K562 (cell line): Measurements from ENCODE around the gene MRPL27. TPM values are rescaled to one million over a fixed set of nuclear protein-coding genes. Genes with fewer than 3 reads are reported as not detected.
A peak's percentile ranks its signal among the peaks of the same experiment; 100 is the strongest.

ENCODE experiments used
- BRD4 ChIP-seq: fragments of 200-600 bp; sonication (generic); IDR thresholded peaks from 2 replicates; pipeline ENCODE4 v1.6.1; 2017; ENCODE audit warnings: inconsistent platforms
- CBX2 ChIP-seq: fragments of 200-600 bp; sonication (generic); IDR thresholded peaks from one replicate; pipeline ENCODE4 v1.6.1; 2012; ENCODE audit warnings: mild to moderate bottlenecking, low read length, inconsistent platforms; ENCODE audit not compliant: insufficient read depth, poor library complexity, severe bottlenecking
- HDGF ChIP-seq: fragments of 450-650 bp; IDR thresholded peaks from 2 replicates; pipeline ENCODE4 v1.6.1; 2016
- ILF3 ChIP-seq: fragments of 450-650 bp; IDR thresholded peaks from 2 replicates; pipeline ENCODE4 v1.6.1; 2018; ENCODE audit warnings: antibody characterized with exemption, mild to moderate bottlenecking, moderate library complexity, borderline replicate concordance
- PHB2 ChIP-seq: fragments of 450-650 bp; IDR thresholded peaks from 2 replicates; pipeline ENCODE4 v1.6.1; 2017; ENCODE audit warnings: low read depth
- PML ChIP-seq: IDR thresholded peaks from 2 replicates; pipeline ENCODE4 v1.6.1; 2012; ENCODE audit warnings: low read length, inconsistent platforms
- SIRT6 ChIP-seq: IDR thresholded peaks from one replicate; pipeline ENCODE4 v1.6.1; 2012; ENCODE audit warnings: low read depth, mild to moderate bottlenecking, control low read depth, inconsistent platforms, low read length, moderate library complexity
- ZNF584 ChIP-seq: fragments of 200-800 bp; sonication (Bioruptor generic); IDR thresholded peaks from 2 replicates; pipeline ENCODE4 v1.6.1; 2016; ENCODE audit warnings: low read depth, mild to moderate bottlenecking, missing genetic modification characterization, missing compliant biosample characterization
- ZNF766 ChIP-seq: fragments of 200-800 bp; sonication (Bioruptor generic); conservative IDR thresholded peaks from 2 replicates; pipeline ENCODE4 v1.6.1; 2016; ENCODE audit warnings: missing genetic modification characterization, missing compliant biosample characterization
- polyA plus RNA-seq, 8 experiments: library from polyadenylated mRNA; depleted of rRNA in 4 of 8; stranded (reverse) in 5 of 8; unstranded in 3 of 8; fragments of >200 nt; fragmentation: Nextera tagmentation in 2 of 8; fragmentation: Illumina TruSeq in 1 of 8; extraction: Ambion mirVana in 2 of 8; extraction: Trizol in 1 of 8; gene quantifications; 2 replicates each; pipeline versions ENCODE4 v1.2.1 to v1.2.3, GENCODE V29; 2011 to 2014; ENCODE audit warnings: inconsistent platforms in 1 of 8, missing spikeins in 1 of 8
- total RNA-seq, 7 experiments: library from RNA; depleted of rRNA in 6 of 7; stranded (reverse); fragments of >200 nt in 6 of 7; fragmentation: Illumina TruSeq in 2 of 7; extraction: Trizol in 2 of 7; gene quantifications; 2 replicates each; pipeline versions ENCODE4 v1.2.1 to v1.2.3, GENCODE V29; 2011 to 2021; ENCODE audit warnings: low replicate concordance in 1 of 7
- TF ChIP-seq, protein P1 (sequence below): sonication (generic); formaldehyde crosslinking; IDR thresholded peaks from 2 replicates; pipeline ENCODE4 v1.8.1; 2023; ENCODE audit warnings: mild to moderate bottlenecking, missing genetic modification reagents
- TF ChIP-seq, protein P2 (sequence below): fragments of 250-450 bp; sonication (Bioruptor Pico); IDR thresholded peaks from 2 replicates; pipeline ENCODE4 v1.6.1; 2021; ENCODE audit warnings: mild to moderate bottlenecking
- TF ChIP-seq, protein P3 (sequence below): fragments of 450-650 bp; IDR thresholded peaks from 2 replicates; pipeline ENCODE4 v1.6.1; 2016; ENCODE audit warnings: mild to moderate bottlenecking, moderate library complexity
- TF ChIP-seq, protein P4 (sequence below), 2 experiments: fragments of 450-650 bp in 1 of 2; sonication (generic) in 1 of 2; formaldehyde crosslinking; conservative IDR thresholded peaks; 2 replicates each; pipeline versions ENCODE4 v1.4.0 to v1.8.1; 2020 to 2022; ENCODE audit warnings: mild to moderate bottlenecking in 1 of 2, missing genetic modification reagents in 1 of 2

The MRPL27 gene
- total and polyA plus RNA-seq, 9 of the 15 experiments (the other 6 are each of a cell fraction or from before 2014, with no cell fraction given), result 96.3 to 401 (median 142) TPM

DNA sequence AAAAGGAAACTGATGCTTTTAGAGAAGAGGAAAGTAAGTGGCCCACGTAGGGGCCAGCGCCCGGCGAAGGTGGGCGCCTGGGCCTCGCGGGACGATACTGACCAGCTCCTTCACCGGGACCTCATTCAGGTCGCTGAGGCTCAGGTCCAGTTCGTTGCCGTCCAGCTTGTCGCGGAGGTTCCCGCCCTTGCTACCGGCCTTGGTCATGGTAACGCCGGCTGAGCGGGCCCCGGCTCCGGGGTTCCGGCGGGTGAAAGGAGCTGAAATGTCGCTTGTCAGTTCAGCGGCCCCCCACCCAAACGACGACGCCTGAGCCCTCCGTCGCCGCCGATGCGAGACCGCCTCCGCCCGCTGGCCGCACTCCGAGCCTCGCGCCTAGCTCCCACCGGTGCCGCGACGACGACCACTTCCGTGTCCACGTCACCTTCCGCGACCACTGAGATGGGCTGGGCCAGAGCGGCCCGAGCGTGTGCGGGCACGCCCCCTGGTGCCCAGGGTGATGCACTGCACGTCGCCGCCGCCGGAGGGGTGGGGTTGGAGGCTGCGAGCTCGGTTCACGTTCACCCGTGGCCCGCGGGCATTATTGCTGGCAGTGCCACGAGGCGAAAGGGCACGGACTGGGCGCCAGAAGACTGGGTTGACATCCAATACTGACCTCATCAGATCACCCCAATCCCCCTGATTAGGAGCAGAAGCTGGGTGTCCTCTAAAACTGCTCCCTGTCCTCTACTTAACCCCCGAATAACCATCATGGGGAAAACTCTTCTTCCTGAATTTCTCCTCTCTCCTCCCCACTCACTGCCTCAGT is 24.3 kb upstream of the MRPL27 start, which contains the start of gene LRRC59 (continued):
- TF ChIP-seq ILF3, result peak; percentile 83; the same call in 1 of the 2 replicates
- TF ChIP-seq, protein P1, sequence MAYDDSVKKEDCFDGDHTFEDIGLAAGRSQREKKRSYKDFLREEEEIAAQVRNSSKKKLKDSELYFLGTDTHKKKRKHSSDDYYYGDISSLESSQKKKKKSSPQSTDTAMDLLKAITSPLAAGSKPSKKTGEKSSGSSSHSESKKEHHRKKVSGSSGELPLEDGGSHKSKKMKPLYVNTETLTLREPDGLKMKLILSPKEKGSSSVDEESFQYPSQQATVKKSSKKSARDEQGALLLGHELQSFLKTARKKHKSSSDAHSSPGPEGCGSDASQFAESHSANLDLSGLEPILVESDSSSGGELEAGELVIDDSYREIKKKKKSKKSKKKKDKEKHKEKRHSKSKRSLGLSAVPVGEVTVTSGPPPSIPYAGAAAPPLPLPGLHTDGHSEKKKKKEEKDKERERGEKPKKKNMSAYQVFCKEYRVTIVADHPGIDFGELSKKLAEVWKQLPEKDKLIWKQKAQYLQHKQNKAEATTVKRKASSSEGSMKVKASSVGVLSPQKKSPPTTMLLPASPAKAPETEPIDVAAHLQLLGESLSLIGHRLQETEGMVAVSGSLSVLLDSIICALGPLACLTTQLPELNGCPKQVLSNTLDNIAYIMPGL (CRISPR knock-in tag), result peak; percentile 99
- TF ChIP-seq ZNF766, result no peak
- TF ChIP-seq PML, result peak; percentile 79
- no peak for TF ChIP-seq PHB2
- TF ChIP-seq SIRT6, result no peak
- TF ChIP-seq ZNF584 (CRISPR knock-in tag), result no peak
- TF ChIP-seq, protein P2, sequence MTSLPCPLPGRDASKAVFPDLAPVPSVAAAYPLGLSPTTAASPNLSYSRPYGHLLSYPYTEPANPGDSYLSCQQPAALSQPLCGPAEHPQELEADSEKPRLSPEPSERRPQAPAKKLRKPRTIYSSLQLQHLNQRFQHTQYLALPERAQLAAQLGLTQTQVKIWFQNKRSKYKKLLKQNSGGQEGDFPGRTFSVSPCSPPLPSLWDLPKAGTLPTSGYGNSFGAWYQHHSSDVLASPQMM (CRISPR knock-in tag), result no peak
- no peak for TF ChIP-seq CBX2
- TF ChIP-seq, protein P3, sequence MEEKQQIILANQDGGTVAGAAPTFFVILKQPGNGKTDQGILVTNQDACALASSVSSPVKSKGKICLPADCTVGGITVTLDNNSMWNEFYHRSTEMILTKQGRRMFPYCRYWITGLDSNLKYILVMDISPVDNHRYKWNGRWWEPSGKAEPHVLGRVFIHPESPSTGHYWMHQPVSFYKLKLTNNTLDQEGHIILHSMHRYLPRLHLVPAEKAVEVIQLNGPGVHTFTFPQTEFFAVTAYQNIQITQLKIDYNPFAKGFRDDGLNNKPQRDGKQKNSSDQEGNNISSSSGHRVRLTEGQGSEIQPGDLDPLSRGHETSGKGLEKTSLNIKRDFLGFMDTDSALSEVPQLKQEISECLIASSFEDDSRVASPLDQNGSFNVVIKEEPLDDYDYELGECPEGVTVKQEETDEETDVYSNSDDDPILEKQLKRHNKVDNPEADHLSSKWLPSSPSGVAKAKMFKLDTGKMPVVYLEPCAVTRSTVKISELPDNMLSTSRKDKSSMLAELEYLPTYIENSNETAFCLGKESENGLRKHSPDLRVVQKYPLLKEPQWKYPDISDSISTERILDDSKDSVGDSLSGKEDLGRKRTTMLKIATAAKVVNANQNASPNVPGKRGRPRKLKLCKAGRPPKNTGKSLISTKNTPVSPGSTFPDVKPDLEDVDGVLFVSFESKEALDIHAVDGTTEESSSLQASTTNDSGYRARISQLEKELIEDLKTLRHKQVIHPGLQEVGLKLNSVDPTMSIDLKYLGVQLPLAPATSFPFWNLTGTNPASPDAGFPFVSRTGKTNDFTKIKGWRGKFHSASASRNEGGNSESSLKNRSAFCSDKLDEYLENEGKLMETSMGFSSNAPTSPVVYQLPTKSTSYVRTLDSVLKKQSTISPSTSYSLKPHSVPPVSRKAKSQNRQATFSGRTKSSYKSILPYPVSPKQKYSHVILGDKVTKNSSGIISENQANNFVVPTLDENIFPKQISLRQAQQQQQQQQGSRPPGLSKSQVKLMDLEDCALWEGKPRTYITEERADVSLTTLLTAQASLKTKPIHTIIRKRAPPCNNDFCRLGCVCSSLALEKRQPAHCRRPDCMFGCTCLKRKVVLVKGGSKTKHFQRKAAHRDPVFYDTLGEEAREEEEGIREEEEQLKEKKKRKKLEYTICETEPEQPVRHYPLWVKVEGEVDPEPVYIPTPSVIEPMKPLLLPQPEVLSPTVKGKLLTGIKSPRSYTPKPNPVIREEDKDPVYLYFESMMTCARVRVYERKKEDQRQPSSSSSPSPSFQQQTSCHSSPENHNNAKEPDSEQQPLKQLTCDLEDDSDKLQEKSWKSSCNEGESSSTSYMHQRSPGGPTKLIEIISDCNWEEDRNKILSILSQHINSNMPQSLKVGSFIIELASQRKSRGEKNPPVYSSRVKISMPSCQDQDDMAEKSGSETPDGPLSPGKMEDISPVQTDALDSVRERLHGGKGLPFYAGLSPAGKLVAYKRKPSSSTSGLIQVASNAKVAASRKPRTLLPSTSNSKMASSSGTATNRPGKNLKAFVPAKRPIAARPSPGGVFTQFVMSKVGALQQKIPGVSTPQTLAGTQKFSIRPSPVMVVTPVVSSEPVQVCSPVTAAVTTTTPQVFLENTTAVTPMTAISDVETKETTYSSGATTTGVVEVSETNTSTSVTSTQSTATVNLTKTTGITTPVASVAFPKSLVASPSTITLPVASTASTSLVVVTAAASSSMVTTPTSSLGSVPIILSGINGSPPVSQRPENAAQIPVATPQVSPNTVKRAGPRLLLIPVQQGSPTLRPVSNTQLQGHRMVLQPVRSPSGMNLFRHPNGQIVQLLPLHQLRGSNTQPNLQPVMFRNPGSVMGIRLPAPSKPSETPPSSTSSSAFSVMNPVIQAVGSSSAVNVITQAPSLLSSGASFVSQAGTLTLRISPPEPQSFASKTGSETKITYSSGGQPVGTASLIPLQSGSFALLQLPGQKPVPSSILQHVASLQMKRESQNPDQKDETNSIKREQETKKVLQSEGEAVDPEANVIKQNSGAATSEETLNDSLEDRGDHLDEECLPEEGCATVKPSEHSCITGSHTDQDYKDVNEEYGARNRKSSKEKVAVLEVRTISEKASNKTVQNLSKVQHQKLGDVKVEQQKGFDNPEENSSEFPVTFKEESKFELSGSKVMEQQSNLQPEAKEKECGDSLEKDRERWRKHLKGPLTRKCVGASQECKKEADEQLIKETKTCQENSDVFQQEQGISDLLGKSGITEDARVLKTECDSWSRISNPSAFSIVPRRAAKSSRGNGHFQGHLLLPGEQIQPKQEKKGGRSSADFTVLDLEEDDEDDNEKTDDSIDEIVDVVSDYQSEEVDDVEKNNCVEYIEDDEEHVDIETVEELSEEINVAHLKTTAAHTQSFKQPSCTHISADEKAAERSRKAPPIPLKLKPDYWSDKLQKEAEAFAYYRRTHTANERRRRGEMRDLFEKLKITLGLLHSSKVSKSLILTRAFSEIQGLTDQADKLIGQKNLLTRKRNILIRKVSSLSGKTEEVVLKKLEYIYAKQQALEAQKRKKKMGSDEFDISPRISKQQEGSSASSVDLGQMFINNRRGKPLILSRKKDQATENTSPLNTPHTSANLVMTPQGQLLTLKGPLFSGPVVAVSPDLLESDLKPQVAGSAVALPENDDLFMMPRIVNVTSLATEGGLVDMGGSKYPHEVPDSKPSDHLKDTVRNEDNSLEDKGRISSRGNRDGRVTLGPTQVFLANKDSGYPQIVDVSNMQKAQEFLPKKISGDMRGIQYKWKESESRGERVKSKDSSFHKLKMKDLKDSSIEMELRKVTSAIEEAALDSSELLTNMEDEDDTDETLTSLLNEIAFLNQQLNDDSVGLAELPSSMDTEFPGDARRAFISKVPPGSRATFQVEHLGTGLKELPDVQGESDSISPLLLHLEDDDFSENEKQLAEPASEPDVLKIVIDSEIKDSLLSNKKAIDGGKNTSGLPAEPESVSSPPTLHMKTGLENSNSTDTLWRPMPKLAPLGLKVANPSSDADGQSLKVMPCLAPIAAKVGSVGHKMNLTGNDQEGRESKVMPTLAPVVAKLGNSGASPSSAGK, result peak; percentile 72
- TF ChIP-seq BRD4, result peak; percentile 78
- no peak for TF ChIP-seq HDGF
- TF ChIP-seq, protein P4, sequence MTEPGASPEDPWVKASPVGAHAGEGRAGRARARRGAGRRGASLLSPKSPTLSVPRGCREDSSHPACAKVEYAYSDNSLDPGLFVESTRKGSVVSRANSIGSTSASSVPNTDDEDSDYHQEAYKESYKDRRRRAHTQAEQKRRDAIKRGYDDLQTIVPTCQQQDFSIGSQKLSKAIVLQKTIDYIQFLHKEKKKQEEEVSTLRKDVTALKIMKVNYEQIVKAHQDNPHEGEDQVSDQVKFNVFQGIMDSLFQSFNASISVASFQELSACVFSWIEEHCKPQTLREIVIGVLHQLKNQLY (CRISPR knock-in tag; conservative IDR thresholded peaks at IDR 0.05), result no peak
